Stomach (tissue), 4 donors: ENCODE data around the gene PNRC2.

Experiments used
- EP300 ChIP-seq: sonication (generic); formaldehyde crosslinking; IDR thresholded peaks from one replicate; pipeline ENCODE4 v1.6.1; 2017; ENCODE audit warnings: antibody characterized with exemption
- POLR2A ChIP-seq, 4 donors: fragments of 450-650 bp; IDR thresholded peaks; one replicate each; pipeline ENCODE4 v1.6.1; 2016; ENCODE audit warnings: antibody characterized with exemption in 4 of 4, control low read depth in 2 of 4, mild to moderate bottlenecking in 1 of 4, moderate library complexity in 1 of 4
- POLR2AphosphoS5 ChIP-seq, 3 donors: sonication (generic); formaldehyde crosslinking; IDR thresholded peaks; one replicate each; pipeline ENCODE4 v1.6.1; 2016; ENCODE audit warnings: antibody characterized with exemption in 3 of 3
- TF ChIP-seq, protein P1 (sequence below), 7 experiments: fragments of 450-650 bp in 4 of 7; fragments of 200-600 bp in 3 of 7; sonication (generic) in 3 of 7; IDR thresholded peaks; one replicate each; pipeline ENCODE4 v1.5.1; 2016 to 2019; ENCODE audit warnings: antibody characterized with exemption in 7 of 7, control low read depth in 2 of 7, mild to moderate bottlenecking in 1 of 7

DNA sequence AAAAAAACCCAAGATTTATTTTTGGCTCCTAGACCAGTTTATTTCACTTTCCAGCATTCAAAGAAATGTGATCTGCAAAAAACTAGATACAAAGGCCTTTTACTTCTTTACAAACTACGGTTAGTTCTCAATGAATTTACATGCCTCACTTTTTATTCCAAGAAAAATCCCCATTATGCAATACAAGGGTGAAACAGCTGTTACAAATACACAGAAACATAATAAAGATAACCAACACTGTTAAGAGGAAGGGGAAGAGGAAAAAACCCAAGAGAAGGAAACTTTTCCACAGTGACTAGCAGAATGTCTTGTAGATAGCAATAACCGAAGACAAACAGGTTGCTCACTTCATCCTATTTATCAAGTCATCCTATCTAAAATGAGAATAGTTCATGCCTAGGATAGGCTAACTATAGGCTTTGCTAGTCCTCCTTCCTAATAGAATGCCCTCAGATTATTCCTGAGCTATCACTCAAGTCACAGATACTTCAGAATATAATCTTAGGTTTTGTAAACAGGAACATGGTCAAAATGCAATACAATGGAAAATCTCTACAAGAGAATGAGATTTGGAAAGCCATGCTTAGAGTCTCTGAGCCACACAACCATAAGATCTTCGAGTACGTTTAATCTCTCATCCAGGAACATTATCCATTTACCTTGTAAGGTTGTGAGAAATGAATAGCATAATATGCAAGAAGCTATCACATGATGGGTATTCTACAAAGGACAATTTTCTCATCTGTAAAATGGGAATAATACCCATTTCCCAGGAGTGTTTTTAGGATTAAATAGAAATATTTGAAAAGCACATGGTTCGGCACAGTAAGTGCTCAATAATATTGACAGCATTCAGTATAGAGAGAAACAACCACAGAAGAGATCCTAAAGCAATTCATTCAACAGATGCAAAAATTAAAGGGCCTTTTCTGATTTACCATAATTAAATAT lies 5.4 kb downstream of the PNRC2 start:
- TF ChIP-seq, protein P1, sequence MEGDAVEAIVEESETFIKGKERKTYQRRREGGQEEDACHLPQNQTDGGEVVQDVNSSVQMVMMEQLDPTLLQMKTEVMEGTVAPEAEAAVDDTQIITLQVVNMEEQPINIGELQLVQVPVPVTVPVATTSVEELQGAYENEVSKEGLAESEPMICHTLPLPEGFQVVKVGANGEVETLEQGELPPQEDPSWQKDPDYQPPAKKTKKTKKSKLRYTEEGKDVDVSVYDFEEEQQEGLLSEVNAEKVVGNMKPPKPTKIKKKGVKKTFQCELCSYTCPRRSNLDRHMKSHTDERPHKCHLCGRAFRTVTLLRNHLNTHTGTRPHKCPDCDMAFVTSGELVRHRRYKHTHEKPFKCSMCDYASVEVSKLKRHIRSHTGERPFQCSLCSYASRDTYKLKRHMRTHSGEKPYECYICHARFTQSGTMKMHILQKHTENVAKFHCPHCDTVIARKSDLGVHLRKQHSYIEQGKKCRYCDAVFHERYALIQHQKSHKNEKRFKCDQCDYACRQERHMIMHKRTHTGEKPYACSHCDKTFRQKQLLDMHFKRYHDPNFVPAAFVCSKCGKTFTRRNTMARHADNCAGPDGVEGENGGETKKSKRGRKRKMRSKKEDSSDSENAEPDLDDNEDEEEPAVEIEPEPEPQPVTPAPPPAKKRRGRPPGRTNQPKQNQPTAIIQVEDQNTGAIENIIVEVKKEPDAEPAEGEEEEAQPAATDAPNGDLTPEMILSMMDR (IDR thresholded peaks at IDR 0.05) = no peak
- TF ChIP-seq POLR2AphosphoS5 (IDR thresholded peaks at IDR 0.05) (no peak), POLR2A (IDR thresholded peaks at IDR 0.05) (no peak), EP300 (no peak)
